K562 (cell line): ENCODE measurements around the gene ZNF26. TPM values are rescaled to one million over a fixed set of nuclear protein-coding genes. Genes with fewer than 3 reads are reported as not detected.

Experiments
- ASH1L ChIP-seq: fragments of 450-650 bp; IDR thresholded peaks from 2 replicates; pipeline ENCODE4 v1.6.1; 2018; ENCODE audit warnings: borderline replicate concordance, mild to moderate bottlenecking, low read depth; ENCODE audit not compliant: partially characterized antibody
- BDP1 ChIP-seq: IDR thresholded peaks from 3 replicates; pipeline ENCODE4 v1.6.1; 2011; ENCODE audit not compliant: insufficient read length, insufficient read depth
- CBX3 ChIP-seq, 2 experiments: IDR thresholded peaks; 1 replicate in 1 of 2; 2 replicates in 1 of 2; pipeline ENCODE4 v1.6.1; 2012; ENCODE audit warnings: inconsistent platforms in 2 of 2, low read length in 2 of 2, borderline replicate concordance in 1 of 2, control low read depth in 1 of 2
- CHD1 ChIP-seq: fragments of 200-600 bp; sonication (generic); IDR thresholded peaks from one replicate; pipeline ENCODE4 v1.6.1; 2012; ENCODE audit warnings: mild to moderate bottlenecking, moderate library complexity, low read length, inconsistent platforms
- E2F6 ChIP-seq, 2 experiments: IDR thresholded peaks; 2 replicates each; pipeline ENCODE4 v1.6.1; 2011; ENCODE audit warnings: borderline replicate concordance in 1 of 2, control low read depth in 1 of 2, low read depth in 1 of 2, low read length in 1 of 2, mild to moderate bottlenecking in 1 of 2, mixed read lengths in 1 of 2, moderate library complexity in 1 of 2; ENCODE audit not compliant: insufficient read depth in 1 of 2, insufficient read length in 1 of 2, poor library complexity in 1 of 2, severe bottlenecking in 1 of 2; ENCODE audit errors: extremely low read depth in 1 of 2
- FOXM1 ChIP-seq, 2 experiments: fragments of 450-650 bp in 1 of 2; sonication (generic) in 1 of 2; formaldehyde crosslinking in 1 of 2; IDR thresholded peaks; 2 replicates each; pipeline versions ENCODE4 v1.6.1 to v1.9.0; 2017 to 2022; ENCODE audit warnings: low read depth in 2 of 2, mild to moderate bottlenecking in 2 of 2, missing genetic modification reagents in 1 of 2, moderate library complexity in 1 of 2
- GTF2F1 ChIP-seq: IDR thresholded peaks from 2 replicates; pipeline ENCODE4 v1.6.1; 2011; ENCODE audit warnings: low read depth, low read length, improper control_type of control experiment
- IRF9 ChIP-seq: fragments of 450-650 bp; IDR thresholded peaks from 2 replicates; pipeline ENCODE4 v1.6.1; 2016; ENCODE audit warnings: missing biosample characterization, missing genetic modification characterization
- KDM5B ChIP-seq: fragments of 200-600 bp; sonication (generic); IDR thresholded peaks from 2 replicates; pipeline ENCODE4 v1.6.1; 2012; ENCODE audit warnings: low read depth, mild to moderate bottlenecking, moderate library complexity, low read length, control low read depth, inconsistent platforms; ENCODE audit not compliant: insufficient replicate concordance
- NFE2L1 ChIP-seq: fragments of 450-650 bp; IDR thresholded peaks from 2 replicates; pipeline ENCODE4 v1.6.1; 2016; ENCODE audit warnings: missing genetic modification characterization, low read depth, mild to moderate bottlenecking, missing compliant biosample characterization, moderate library complexity, borderline replicate concordance
- RBBP5 ChIP-seq: fragments of 200-600 bp; sonication (generic); IDR thresholded peaks from 2 replicates; pipeline ENCODE4 v1.6.1; 2012; ENCODE audit warnings: borderline replicate concordance, mild to moderate bottlenecking, low read length, control low read depth, inconsistent platforms; ENCODE audit not compliant: insufficient read depth, poor library complexity, severe bottlenecking
- SAFB ChIP-seq: fragments of 200-400 bp; formaldehyde crosslinking; IDR thresholded peaks from 2 replicates; pipeline ENCODE4 v1.6.1; 2017; ENCODE audit warnings: low read depth, low read length, borderline replicate concordance
- ZNF395 ChIP-seq: fragments of 200-800 bp; sonication (Bioruptor generic); IDR thresholded peaks from 2 replicates; pipeline ENCODE4 v1.6.1; 2017; ENCODE audit warnings: missing genetic modification characterization, missing compliant biosample characterization
- ZNF444 ChIP-seq: fragments of 250-450 bp; sonication (Bioruptor Pico); IDR thresholded peaks from 2 replicates; pipeline ENCODE4 v1.4.0; 2020; ENCODE audit warnings: mild to moderate bottlenecking, moderate library complexity
- ZNF449 ChIP-seq: fragments of 250-450 bp; sonication (Bioruptor Pico); IDR thresholded peaks from 2 replicates; pipeline ENCODE4 v1.8.0; 2022; ENCODE audit warnings: moderate library complexity, mild to moderate bottlenecking, inconsistent platforms
- ZNF512 ChIP-seq: IDR thresholded peaks from 2 replicates; pipeline ENCODE4 v1.6.1; 2016; ENCODE audit warnings: missing genetic modification characterization, missing compliant biosample characterization
- ZNF766 ChIP-seq: fragments of 200-800 bp; sonication (Bioruptor generic); conservative IDR thresholded peaks from 2 replicates; pipeline ENCODE4 v1.6.1; 2016; ENCODE audit warnings: missing genetic modification characterization, missing compliant biosample characterization
- polyA plus RNA-seq, 8 experiments: library from polyadenylated mRNA; depleted of rRNA in 4 of 8; stranded (reverse) in 5 of 8; unstranded in 3 of 8; fragments of >200 nt; fragmentation: Nextera tagmentation in 2 of 8; fragmentation: Illumina TruSeq in 1 of 8; extraction: Ambion mirVana in 2 of 8; extraction: Trizol in 1 of 8; gene quantifications; 2 replicates each; pipeline versions ENCODE4 v1.2.1 to v1.2.3, GENCODE V29; 2011 to 2014; ENCODE audit warnings: inconsistent platforms in 1 of 8, missing spikeins in 1 of 8
- total RNA-seq, 7 experiments: library from RNA; depleted of rRNA in 6 of 7; stranded (reverse); fragments of >200 nt in 6 of 7; fragmentation: Illumina TruSeq in 2 of 7; extraction: Trizol in 2 of 7; gene quantifications; 2 replicates each; pipeline versions ENCODE4 v1.2.1 to v1.2.3, GENCODE V29; 2011 to 2021; ENCODE audit warnings: low replicate concordance in 1 of 7

Gene ZNF26
- total and polyA plus RNA-seq, 9 of the 15 experiments (the other 6 are each of a cell fraction or from before 2014, with no cell fraction given) = 1.2 to 14.1 (median 8.0) TPM

- no peak for TF ChIP-seq ASH1L
- TF ChIP-seq ZNF395 (CRISPR knock-in tag) = no peak; the same call in 1 of the 2 replicates
- peak; percentile 87 for TF ChIP-seq RBBP5
- peak in 1 of 2 experiments; percentile 16; a peak in 1 of 3 replicates for TF ChIP-seq CBX3 (IDR thresholded peaks at IDR 0.05; ENCODE audit: borderline replicate concordance in 1 of 2, low read length in 2 of 2)
- TF ChIP-seq ZNF444 (CRISPR knock-in tag) = no peak
- TF ChIP-seq BDP1 = no peak
- TF ChIP-seq NFE2L1 = no peak
- no peak for TF ChIP-seq FOXM1 (IDR thresholded peaks at IDR 0.05; ENCODE audit: low read depth)
- 0 out of 2 replicates have a peak, but pooled peaks have one; percentile 34 for TF ChIP-seq FOXM1 (CRISPR knock-in tag; IDR thresholded peaks at IDR 0.05; ENCODE audit: low read depth)
- no peak for TF ChIP-seq IRF9 (tag)
- TF ChIP-seq SAFB = 0 out of 2 replicates have a peak, but pooled peaks have one; percentile 30
- TF ChIP-seq ZNF449 (CRISPR knock-in tag) = no peak
- TF ChIP-seq ZNF766 (CRISPR knock-in tag) = peak; percentile 6; the same call in 1 of the 2 replicates
- TF ChIP-seq E2F6 (IDR thresholded peaks at IDR 0.05; ENCODE audit: borderline replicate concordance in 1 of 2, extremely low read depth in 1 of 2, insufficient read depth in 1 of 2, insufficient read length in 1 of 2, low read depth in 1 of 2, low read length in 1 of 2, poor library complexity in 1 of 2, severe bottlenecking in 1 of 2) = peak; percentile 49 to 77
- no peak for TF ChIP-seq ZNF512 (tag)
- no peak for TF ChIP-seq GTF2F1
- no peak for TF ChIP-seq CHD1
- peak; percentile 75 for TF ChIP-seq KDM5B
Measured at GRCh38 chr12:132986001-132986884, at the start of gene ZNF26 (continued).
